MM.1S (cell line): ENCODE results near the gene SRCIN1.
A peak's percentile ranks its signal among the peaks of the same experiment; 100 is the strongest.

Source experiments
- DNase-seq: peaks from one replicate; pipeline ENCODE4 v3.0.0-alpha.2; 2015
- H2AFZ ChIP-seq: fragments of 300-600 bp; sonication (generic); 2 replicates; pipeline ENCODE4 v1.6.0; 2016; ENCODE audit warnings: antibody characterized with exemption, low read length
- H3F3A ChIP-seq: fragments of 300-600 bp; sonication (generic); 2 replicates; pipeline ENCODE4 v1.6.1; 2016; ENCODE audit warnings: mild to moderate bottlenecking, antibody characterized with exemption, low read length, moderate library complexity, mixed read lengths; ENCODE audit not compliant: insufficient read depth
- H3K27ac ChIP-seq: fragments of 300-600 bp; sonication (generic); 2 replicates; pipeline ENCODE4 v1.5.1; 2016; ENCODE audit warnings: mild to moderate bottlenecking, low read length
- H3K27me3 ChIP-seq: fragments of 300-600 bp; sonication (generic); replicated peaks from 2 replicates; pipeline ENCODE4 v1.6.0; 2016; ENCODE audit warnings: low read length; ENCODE audit not compliant: insufficient read depth
- H3K36me3 ChIP-seq: fragments of 300-600 bp; sonication (generic); replicated peaks from 2 replicates; pipeline ENCODE4 v1.6.1; 2016; ENCODE audit warnings: mild to moderate bottlenecking, low read length, mixed read lengths; ENCODE audit not compliant: insufficient read depth
- H3K4me1 ChIP-seq: fragments of 300-600 bp; sonication (generic); 2 replicates; pipeline ENCODE4 v1.6.1; 2016; ENCODE audit warnings: low read length, mixed read lengths
- H3K4me2 ChIP-seq: fragments of 300-600 bp; sonication (generic); 2 replicates; pipeline ENCODE4 v1.6.0; 2016; ENCODE audit warnings: low read depth, low read length
- H3K4me3 ChIP-seq: fragments of 300-600 bp; sonication (generic); 2 replicates; pipeline ENCODE4 v1.5.1; 2016; ENCODE audit warnings: low read length, mixed read lengths
- H3K79me2 ChIP-seq: fragments of 300-600 bp; sonication (generic); 2 replicates; pipeline ENCODE4 v1.6.1; 2016; ENCODE audit warnings: mixed run types, low read length, mixed read lengths
- H3K9ac ChIP-seq: fragments of 300-600 bp; sonication (generic); 2 replicates; pipeline ENCODE4 v1.6.1; 2016; ENCODE audit warnings: low read length, mixed read lengths
- H3K9me2 ChIP-seq: fragments of 300-600 bp; sonication (generic); replicated peaks from 2 replicates; pipeline ENCODE4 v1.6.1; 2016; ENCODE audit warnings: mild to moderate bottlenecking, low read length, mixed read lengths; ENCODE audit not compliant: insufficient read depth
- H3K9me3 ChIP-seq: fragments of 300-600 bp; sonication (generic); replicated peaks from 2 replicates; pipeline ENCODE4 v1.6.1; 2016; ENCODE audit warnings: mild to moderate bottlenecking, low read length, mixed read lengths; ENCODE audit not compliant: insufficient read depth
- H4K20me1 ChIP-seq: fragments of 300-600 bp; sonication (generic); 2 replicates; pipeline ENCODE4 v1.6.1; 2016; ENCODE audit warnings: mild to moderate bottlenecking, low read length, moderate library complexity, mixed read lengths; ENCODE audit not compliant: insufficient read depth
- EZH2 ChIP-seq: fragments of 300-600 bp; sonication (generic); optimal IDR thresholded peaks from 2 replicates; pipeline ENCODE3; 2017; ENCODE audit warnings: low read depth, mild to moderate bottlenecking, antibody characterized with exemption, low read length, mixed read lengths
- EZH2phosphoT487 ChIP-seq: fragments of 300-600 bp; sonication (generic); IDR thresholded peaks from 2 replicates; pipeline ENCODE4 v1.6.1; 2018; ENCODE audit warnings: antibody characterized with exemption, low read length
- TF ChIP-seq, protein P1 (sequence below): fragments of 300-600 bp; sonication (generic); IDR thresholded peaks from 2 replicates; pipeline ENCODE4 v1.5.1; 2016; ENCODE audit warnings: antibody characterized with exemption, low read length, mixed read lengths

The SRCIN1 gene

DNA sequence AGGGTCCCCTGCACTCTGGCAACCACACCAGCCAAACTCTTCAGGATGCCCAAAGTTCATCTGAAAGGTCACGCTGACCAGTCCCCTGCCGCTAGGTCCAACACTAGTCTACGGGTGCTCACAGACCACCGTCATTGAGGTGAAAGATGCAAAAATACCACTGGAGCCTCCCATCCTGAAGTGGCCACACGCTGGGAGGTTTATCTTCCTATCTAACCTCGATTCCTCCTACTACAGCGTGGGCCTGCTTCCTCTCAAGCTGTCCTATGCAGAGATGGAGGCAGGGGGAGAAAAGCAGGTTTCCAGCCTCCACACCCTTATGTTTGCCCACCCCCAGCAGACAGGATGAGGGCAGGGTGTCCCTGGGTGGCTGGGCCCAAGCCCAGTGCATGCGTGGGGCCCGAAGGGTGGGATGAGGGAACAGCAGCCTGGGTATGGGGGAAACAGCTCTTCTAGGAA is 6.3 kb downstream of the SRCIN1 start:
- no peak overlapping the region for H3K4me2 ChIP-seq
- no peaks in the 10 kb centered on the region for H3K36me3 ChIP-seq
- no peaks in the 10 kb centered on the region for H3K79me2 ChIP-seq
- H3K4me1 ChIP-seq: no peaks in the 10 kb centered on the region
- no peak for TF ChIP-seq EZH2
- TF ChIP-seq EZH2phosphoT487: no peak
- no peak overlapping the region for H3K4me3 ChIP-seq
- peaks cover 75% of the 10 kb centered on the region for H3K27me3 ChIP-seq
- H3K9ac ChIP-seq: no peak overlapping the region
- no peak overlapping the region for H3K27ac ChIP-seq
- no peaks in the 10 kb centered on the region for H3K9me3 ChIP-seq
- H3F3A ChIP-seq: no peaks in the 10 kb centered on the region
- no peaks in the 10 kb centered on the region for H4K20me1 ChIP-seq
- no peak for DNase-seq
- no peaks in the 10 kb centered on the region for H3K9me2 ChIP-seq
- no peak overlapping the region for H2AFZ ChIP-seq

DNA sequence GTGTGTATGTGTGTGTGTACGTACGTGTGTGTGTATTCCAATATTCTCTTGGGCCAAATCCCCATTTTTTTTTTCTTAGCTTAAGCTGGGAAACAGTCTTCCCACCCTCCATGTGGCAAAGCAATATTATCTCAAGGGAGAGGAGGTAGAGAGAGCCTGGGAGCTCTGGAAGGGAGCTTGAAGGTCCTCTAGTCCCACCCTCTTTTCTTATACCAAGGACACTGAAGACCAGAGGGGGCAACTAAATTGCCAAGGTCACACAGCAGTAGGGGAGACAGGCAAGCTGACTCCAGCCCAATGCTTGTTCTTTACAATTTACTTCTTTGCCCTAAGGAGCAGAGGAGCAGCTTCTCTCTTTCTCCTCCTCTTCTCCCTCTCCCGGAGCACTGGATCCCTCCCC is 6.8 kb downstream of the SRCIN1 start:
- TF ChIP-seq, protein P1, sequence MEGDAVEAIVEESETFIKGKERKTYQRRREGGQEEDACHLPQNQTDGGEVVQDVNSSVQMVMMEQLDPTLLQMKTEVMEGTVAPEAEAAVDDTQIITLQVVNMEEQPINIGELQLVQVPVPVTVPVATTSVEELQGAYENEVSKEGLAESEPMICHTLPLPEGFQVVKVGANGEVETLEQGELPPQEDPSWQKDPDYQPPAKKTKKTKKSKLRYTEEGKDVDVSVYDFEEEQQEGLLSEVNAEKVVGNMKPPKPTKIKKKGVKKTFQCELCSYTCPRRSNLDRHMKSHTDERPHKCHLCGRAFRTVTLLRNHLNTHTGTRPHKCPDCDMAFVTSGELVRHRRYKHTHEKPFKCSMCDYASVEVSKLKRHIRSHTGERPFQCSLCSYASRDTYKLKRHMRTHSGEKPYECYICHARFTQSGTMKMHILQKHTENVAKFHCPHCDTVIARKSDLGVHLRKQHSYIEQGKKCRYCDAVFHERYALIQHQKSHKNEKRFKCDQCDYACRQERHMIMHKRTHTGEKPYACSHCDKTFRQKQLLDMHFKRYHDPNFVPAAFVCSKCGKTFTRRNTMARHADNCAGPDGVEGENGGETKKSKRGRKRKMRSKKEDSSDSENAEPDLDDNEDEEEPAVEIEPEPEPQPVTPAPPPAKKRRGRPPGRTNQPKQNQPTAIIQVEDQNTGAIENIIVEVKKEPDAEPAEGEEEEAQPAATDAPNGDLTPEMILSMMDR: no peak
- DNase-seq: no peak
- no peaks in the 10 kb centered on the region for H3K9me3 ChIP-seq
- no peaks in the 10 kb centered on the region for H4K20me1 ChIP-seq
- no peaks in the 10 kb centered on the region for H3K4me1 ChIP-seq
- no peak overlapping the region for H3K4me2 ChIP-seq
- H3K9ac ChIP-seq: no peak overlapping the region
- no peaks in the 10 kb centered on the region for H3F3A ChIP-seq
- no peak overlapping the region for H2AFZ ChIP-seq
- no peaks in the 10 kb centered on the region for H3K36me3 ChIP-seq
- H3K27ac ChIP-seq: no peak overlapping the region
- H3K4me3 ChIP-seq: no peak overlapping the region
- H3K9me2 ChIP-seq: no peaks in the 10 kb centered on the region
- H3K79me2 ChIP-seq: no peaks in the 10 kb centered on the region
- peaks cover 75% of the 10 kb centered on the region for H3K27me3 ChIP-seq

DNA sequence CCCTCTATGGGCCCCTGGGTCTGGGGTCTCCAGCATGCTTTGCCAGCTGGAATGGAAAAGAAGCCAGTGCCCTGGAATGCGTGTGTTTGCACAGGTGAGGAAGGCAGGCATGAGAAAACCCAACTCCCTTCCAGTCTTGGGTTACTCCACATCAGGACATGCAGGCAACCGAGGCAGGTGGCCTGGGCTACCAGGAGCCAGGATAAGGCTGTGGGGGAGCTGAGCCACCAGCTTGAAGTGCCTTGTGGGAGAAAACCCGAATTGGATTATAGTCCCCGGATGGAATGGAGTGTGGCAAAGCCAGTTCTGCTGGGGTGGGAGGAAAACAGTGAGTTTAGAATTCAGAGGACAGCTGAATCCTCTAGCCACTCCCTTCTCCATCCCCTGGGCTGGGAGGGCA is 7.2 kb downstream of the SRCIN1 start:
- no peaks in the 10 kb centered on the region for H3K36me3 ChIP-seq
- no peaks in the 10 kb centered on the region for H3F3A ChIP-seq
- H3K79me2 ChIP-seq: no peaks in the 10 kb centered on the region
- no peak overlapping the region for H3K27ac ChIP-seq
- no peaks in the 10 kb centered on the region for H4K20me1 ChIP-seq
- H3K9me3 ChIP-seq: no peaks in the 10 kb centered on the region
- H3K4me3 ChIP-seq: no peak overlapping the region
- TF ChIP-seq EZH2phosphoT487 (no peak), EZH2 (no peak)
- TF ChIP-seq, protein P1: no peak
- no peaks in the 10 kb centered on the region for H3K9me2 ChIP-seq
- no peaks in the 10 kb centered on the region for H3K4me1 ChIP-seq
- no peak overlapping the region for H3K9ac ChIP-seq
- H3K27me3 ChIP-seq: peaks cover 75% of the 10 kb centered on the region
- DNase-seq: peak; percentile 72
- no peak overlapping the region for H2AFZ ChIP-seq
- H3K4me2 ChIP-seq: no peak overlapping the region

DNA sequence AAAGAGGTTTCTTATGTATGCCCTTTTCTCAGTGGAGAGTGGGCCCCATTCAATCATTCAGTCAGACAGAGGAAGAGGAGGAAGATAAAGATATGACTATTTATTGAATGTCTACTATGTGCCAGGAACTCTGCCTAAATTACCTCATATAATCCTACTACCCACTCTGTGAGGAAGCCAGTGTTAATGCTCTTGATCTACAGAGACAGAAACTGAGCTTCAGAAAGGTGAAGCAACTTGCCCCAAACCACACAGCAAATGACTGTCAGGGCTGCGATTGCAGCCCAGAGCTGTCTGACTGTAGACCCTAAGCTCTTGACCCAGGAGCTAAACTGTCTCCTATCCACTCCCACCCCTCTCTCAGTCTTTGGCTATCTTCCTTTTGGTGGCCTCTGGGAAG is 8.4 kb downstream of the SRCIN1 start:
- H3K27ac ChIP-seq: no peak overlapping the region
- peaks cover 73% of the 10 kb centered on the region for H3K27me3 ChIP-seq
- no peak overlapping the region for H2AFZ ChIP-seq
- no peaks in the 10 kb centered on the region for H3K9me3 ChIP-seq
- no peak for DNase-seq
- no peaks in the 10 kb centered on the region for H3K79me2 ChIP-seq
- H3K9ac ChIP-seq: no peak overlapping the region
- H3K4me2 ChIP-seq: no peak overlapping the region
- TF ChIP-seq, protein P1: no peak
- TF ChIP-seq EZH2phosphoT487 (no peak), EZH2 (no peak)
- no peaks in the 10 kb centered on the region for H3K36me3 ChIP-seq
- H3F3A ChIP-seq: no peaks in the 10 kb centered on the region
- H4K20me1 ChIP-seq: no peaks in the 10 kb centered on the region
- H3K9me2 ChIP-seq: no peaks in the 10 kb centered on the region
- H3K4me1 ChIP-seq: no peaks in the 10 kb centered on the region
- H3K4me3 ChIP-seq: no peak overlapping the region
